ENCODE results near the gene FAM234B. TPM values are rescaled to one million over a fixed set of nuclear protein-coding genes. Genes with fewer than 3 reads are reported as not detected.
"Not testable (repeated sequence)": the region's sequence is repeated elsewhere in the genome, so short reads cannot be mapped to it uniquely, and the experiment has no call there.

The FAM234B gene
- total RNA-seq, 1 donor = 3.3 TPM

- no peaks in the 10 kb centered on the region for H4K20me1 ChIP-seq (ENCODE audit: insufficient read depth, low read length)
- H3K4me2 ChIP-seq (ENCODE audit: insufficient read depth, low read length) = no peak overlapping the region
- H3K4me3 ChIP-seq (ENCODE audit: insufficient read depth, low read length) = no peak overlapping the region
- TF ChIP-seq CTCF (IDR thresholded peaks at IDR 0.05; ENCODE audit: extremely low read depth, low read depth, low read length) = no peak
- H3K27me3 ChIP-seq (ENCODE audit: insufficient read depth, low read length) = no peaks in the 10 kb centered on the region
- H3K9me3 ChIP-seq (ENCODE audit: low read depth, low read length) = no peaks in the 10 kb centered on the region
- DNase-seq (ENCODE audit: insufficient read length, low spot score, missing footprints) = no peak
- H3K36me3 ChIP-seq (ENCODE audit: insufficient read depth, low read length) = no peaks in the 10 kb centered on the region
- H3K4me1 ChIP-seq (ENCODE audit: insufficient read depth, low read length) = no peaks in the 10 kb centered on the region
- no peak overlapping the region for H2AFZ ChIP-seq (ENCODE audit: low read length)
- H3K27ac ChIP-seq (ENCODE audit: low read depth, low read length) = no peak overlapping the region
- H3K79me2 ChIP-seq (ENCODE audit: insufficient read depth, low read length) = no peaks in the 10 kb centered on the region
These were observed 38.7 kb downstream of the FAM234B start for GRCh38 chr12:13082861-13083260.

- not testable (repeated sequence) for H2AFZ ChIP-seq (ENCODE audit: low read length); H3K4me3 ChIP-seq (ENCODE audit: insufficient read depth, low read length); H3K9me3 ChIP-seq (ENCODE audit: low read depth, low read length); H3K4me1 ChIP-seq (ENCODE audit: insufficient read depth, low read length); H3K27me3 ChIP-seq (ENCODE audit: insufficient read depth, low read length); DNase-seq (ENCODE audit: insufficient read length, low spot score, missing footprints); H3K36me3 ChIP-seq (ENCODE audit: insufficient read depth, low read length); H4K20me1 ChIP-seq (ENCODE audit: insufficient read depth, low read length); H3K4me2 ChIP-seq (ENCODE audit: insufficient read depth, low read length); H3K27ac ChIP-seq (ENCODE audit: low read depth, low read length); H3K79me2 ChIP-seq (ENCODE audit: insufficient read depth, low read length)
These were observed 39.5 kb downstream of the FAM234B start for GRCh38 chr12:13083638-13084037.

- Histone ChIP-seq H3K27ac (ENCODE audit: low read depth, low read length) (no peak overlapping the region), H3K4me3 (ENCODE audit: insufficient read depth, low read length) (no peak overlapping the region), H3K79me2 (ENCODE audit: insufficient read depth, low read length) (no peaks in the 10 kb centered on the region), H3K36me3 (ENCODE audit: insufficient read depth, low read length) (no peaks in the 10 kb centered on the region), H2AFZ (ENCODE audit: low read length) (no peak overlapping the region), H3K4me2 (ENCODE audit: insufficient read depth, low read length) (no peak overlapping the region), H3K4me1 (ENCODE audit: insufficient read depth, low read length) (no peaks in the 10 kb centered on the region), H3K9me3 (ENCODE audit: low read depth, low read length) (no peaks in the 10 kb centered on the region), H4K20me1 (ENCODE audit: insufficient read depth, low read length) (no peaks in the 10 kb centered on the region), H3K27me3 (ENCODE audit: insufficient read depth, low read length) (no peaks in the 10 kb centered on the region)
- no peak for TF ChIP-seq CTCF (IDR thresholded peaks at IDR 0.05; ENCODE audit: extremely low read depth, low read depth, low read length)
- DNase-seq (ENCODE audit: insufficient read length, low spot score, missing footprints) = no peak
These were observed 40.9 kb downstream of the FAM234B start for GRCh38 chr12:13084898-13085640.

GRCh38 chr12:13085968-13086686, 41.9 kb downstream of the FAM234B start:
- TF ChIP-seq CTCF (IDR thresholded peaks at IDR 0.05; ENCODE audit: extremely low read depth, low read depth, low read length) = no peak
- H2AFZ ChIP-seq (ENCODE audit: low read length) = no peak overlapping the region
- H3K4me3 ChIP-seq (ENCODE audit: insufficient read depth, low read length) = no peak overlapping the region
- no peaks in the 10 kb centered on the region for H3K27me3 ChIP-seq (ENCODE audit: insufficient read depth, low read length)
- H3K9me3 ChIP-seq (ENCODE audit: low read depth, low read length) = no peaks in the 10 kb centered on the region
- H3K79me2 ChIP-seq (ENCODE audit: insufficient read depth, low read length) = no peaks in the 10 kb centered on the region
- H3K27ac ChIP-seq (ENCODE audit: low read depth, low read length) = no peak overlapping the region
- H3K4me1 ChIP-seq (ENCODE audit: insufficient read depth, low read length) = no peaks in the 10 kb centered on the region
- no peaks in the 10 kb centered on the region for H3K36me3 ChIP-seq (ENCODE audit: insufficient read depth, low read length)
- DNase-seq (ENCODE audit: insufficient read length, low spot score, missing footprints) = no peak
- no peaks in the 10 kb centered on the region for H4K20me1 ChIP-seq (ENCODE audit: insufficient read depth, low read length)
- H3K4me2 ChIP-seq (ENCODE audit: insufficient read depth, low read length) = no peak overlapping the region
